ENCODE measurements around the gene PLEKHM3. TPM values are rescaled to one million over a fixed set of nuclear protein-coding genes. Genes with fewer than 3 reads are reported as not detected.

PLEKHM3 gene
- total RNA-seq, 1 donor from 2014 or later, result 10.4 TPM

- Mint-ChIP-seq H3K27ac (ENCODE audit: unreplicated experiment) (no peak overlapping the region), H3K4me3 (ENCODE audit: unreplicated experiment) (no peak overlapping the region)
- no peak for TF ChIP-seq CTCF (IDR thresholded peaks at IDR 0.05; ENCODE audit: unreplicated experiment)
These were observed 119.8 kb downstream of the PLEKHM3 start for GRCh38 chr2:207905546-207905945.

GRCh38 chr2:207903236-207903635 is 122.1 kb downstream of the PLEKHM3 start:
- no peak overlapping the region for H3K27ac Mint-ChIP-seq (ENCODE audit: unreplicated experiment)
- no peak for TF ChIP-seq CTCF (IDR thresholded peaks at IDR 0.05; ENCODE audit: unreplicated experiment)
- no peaks in the 10 kb centered on the region for H3K4me1 Mint-ChIP-seq (ENCODE audit: unreplicated experiment)
- H3K27me3 Mint-ChIP-seq (ENCODE audit: unreplicated experiment), result peaks cover 2% of the 10 kb centered on the region
- H3K36me3 Mint-ChIP-seq (ENCODE audit: low read depth, unreplicated experiment), result no peaks in the 10 kb centered on the region
- DNase-seq (ENCODE audit: low spot score), result no peak
- H3K9me3 Mint-ChIP-seq (ENCODE audit: unreplicated experiment), result no peaks in the 10 kb centered on the region
- no peak overlapping the region for H3K4me3 Mint-ChIP-seq (ENCODE audit: unreplicated experiment)

More at GRCh38 chr2:207905546-207905945, 119.8 kb downstream of the PLEKHM3 start:
- no peaks in the 10 kb centered on the region for H3K4me1 Mint-ChIP-seq (ENCODE audit: unreplicated experiment)
- DNase-seq (ENCODE audit: low spot score), result no peak
- H3K27me3 Mint-ChIP-seq (ENCODE audit: unreplicated experiment), result no peaks in the 10 kb centered on the region
- no peaks in the 10 kb centered on the region for H3K9me3 Mint-ChIP-seq (ENCODE audit: unreplicated experiment)
- H3K36me3 Mint-ChIP-seq (ENCODE audit: low read depth, unreplicated experiment), result no peaks in the 10 kb centered on the region

GRCh38 chr2:207902821-207903220 is 122.5 kb downstream of the PLEKHM3 start:
- H3K4me3 Mint-ChIP-seq (ENCODE audit: unreplicated experiment), result no peak overlapping the region
- H3K4me1 Mint-ChIP-seq (ENCODE audit: unreplicated experiment), result no peaks in the 10 kb centered on the region
- no peaks in the 10 kb centered on the region for H3K9me3 Mint-ChIP-seq (ENCODE audit: unreplicated experiment)
- no peak for TF ChIP-seq CTCF (IDR thresholded peaks at IDR 0.05; ENCODE audit: unreplicated experiment)
- no peaks in the 10 kb centered on the region for H3K36me3 Mint-ChIP-seq (ENCODE audit: low read depth, unreplicated experiment)
- H3K27ac Mint-ChIP-seq (ENCODE audit: unreplicated experiment), result no peak overlapping the region
- DNase-seq (ENCODE audit: low spot score), result no peak
- H3K27me3 Mint-ChIP-seq (ENCODE audit: unreplicated experiment), result peaks cover 2% of the 10 kb centered on the region

GRCh38 chr2:207901829-207902228 is 123.5 kb downstream of the PLEKHM3 start:
- H3K4me3 Mint-ChIP-seq (ENCODE audit: unreplicated experiment), result no peak overlapping the region
- no peak for TF ChIP-seq CTCF (IDR thresholded peaks at IDR 0.05; ENCODE audit: unreplicated experiment)
- H3K27me3 Mint-ChIP-seq (ENCODE audit: unreplicated experiment), result peaks cover 2% of the 10 kb centered on the region
- H3K4me1 Mint-ChIP-seq (ENCODE audit: unreplicated experiment), result no peaks in the 10 kb centered on the region
- H3K9me3 Mint-ChIP-seq (ENCODE audit: unreplicated experiment), result no peaks in the 10 kb centered on the region
- H3K27ac Mint-ChIP-seq (ENCODE audit: unreplicated experiment), result no peak overlapping the region
- DNase-seq (ENCODE audit: low spot score), result no peak
- no peaks in the 10 kb centered on the region for H3K36me3 Mint-ChIP-seq (ENCODE audit: low read depth, unreplicated experiment)

- Mint-ChIP-seq H3K4me1 (ENCODE audit: unreplicated experiment) (no peaks in the 10 kb centered on the region), H3K27ac (ENCODE audit: unreplicated experiment) (no peak overlapping the region), H3K4me3 (ENCODE audit: unreplicated experiment) (no peak overlapping the region)
These were observed 123.9 kb downstream of the PLEKHM3 start for GRCh38 chr2:207901401-207901800.

More at GRCh38 chr2:207901401-207901800, 123.9 kb downstream of the PLEKHM3 start:
- DNase-seq (ENCODE audit: low spot score), result no peak
- Mint-ChIP-seq H3K27me3 (ENCODE audit: unreplicated experiment) (peaks cover 2% of the 10 kb centered on the region), H3K9me3 (ENCODE audit: unreplicated experiment) (no peaks in the 10 kb centered on the region), H3K36me3 (ENCODE audit: low read depth, unreplicated experiment) (no peaks in the 10 kb centered on the region)
- TF ChIP-seq CTCF (IDR thresholded peaks at IDR 0.05; ENCODE audit: unreplicated experiment), result no peak
